Measurements from ENCODE around the gene TMED10. TPM values are rescaled to one million over a fixed set of nuclear protein-coding genes. Genes with fewer than 3 reads are reported as not detected.

TMED10 gene
- polyA plus RNA-seq, 1 of the 3 experiments (the other 2 are of a cell fraction) = 168 TPM

- TF ChIP-seq TCF12 (IDR thresholded peaks at IDR 0.05) = no peak
- no peak for TF ChIP-seq NRF1 (IDR thresholded peaks at IDR 0.05; ENCODE audit: low read depth, low read length)
- TF ChIP-seq FOSL2 (IDR thresholded peaks at IDR 0.05; ENCODE audit: borderline replicate concordance, low read depth) = no peak
- TF ChIP-seq YY1 (IDR thresholded peaks at IDR 0.05; ENCODE audit: low read depth) = no peak
- no peak for TF ChIP-seq FOXJ3 (CRISPR knock-in tag; IDR thresholded peaks at IDR 0.05)
- no peak for TF ChIP-seq SMC3 (IDR thresholded peaks at IDR 0.05; ENCODE audit: low read depth, low read length)
Measured at GRCh38 chr14:75206190-75206589, 29.8 kb upstream of the TMED10 start (continued).

GRCh38 chr14:75205591-75205990 is 29.2 kb upstream of the TMED10 start:
- CTCF ChIA-PET = interaction anchor here (0.8 kb wide), 1 partner anchor 141 kb away, joined by 3 read pairs; no protein-coding TSS in a partner anchor
- no peak for DNase-seq
- WGBS (ENCODE audit: low lambda C conversion rate) = 56% methylated on average over 3 of the region's 3 CpGs

GRCh38 chr14:75204116-75204515 is 27.7 kb upstream of the TMED10 start:
- no peak for TF ChIP-seq CTCF (IDR thresholded peaks at IDR 0.05)
- no peak for TF ChIP-seq NRF1 (IDR thresholded peaks at IDR 0.05; ENCODE audit: low read depth, low read length)
- TF ChIP-seq REST (IDR thresholded peaks at IDR 0.05; ENCODE audit: low read depth, low read length) = no peak
- no peaks in the 10 kb centered on the region for H3K36me3 ChIP-seq (replicated peaks in 1 of 2; ENCODE audit: control insufficient read depth in 1 of 2, insufficient read depth in 2 of 2, low read length in 1 of 2)
- no peak overlapping the region for H2AFZ ChIP-seq (ENCODE audit: low read depth)
- no peak overlapping the region for H3K4me3 ChIP-seq (ENCODE audit: low read depth in 2 of 2, low read length in 1 of 2)
- CTCF ChIA-PET = no interaction called here
- no peaks in the 10 kb centered on the region for H3K79me2 ChIP-seq (ENCODE audit: insufficient read depth)
- H3F3A ChIP-seq (replicated peaks; ENCODE audit: insufficient read depth) = no peaks in the 10 kb centered on the region
- H3K9me3 ChIP-seq = no peaks in the 10 kb centered on the region
- POLR2A ChIA-PET = no interaction called here
- no peaks in the 10 kb centered on the region for H3K9me2 ChIP-seq
- WGBS (ENCODE audit: low lambda C conversion rate) = 82% methylated on average over 3 of the region's 3 CpGs
- H3K9ac ChIP-seq = no peak overlapping the region
- no peaks in the 10 kb centered on the region; a peak in 1 of 4 replicates for H3K4me1 ChIP-seq (ENCODE audit: control insufficient read depth in 1 of 2, insufficient read depth in 2 of 2, low read depth in 1 of 2, low read length in 1 of 2)
- H3K27me3 ChIP-seq (ENCODE audit: insufficient read depth) = no peaks in the 10 kb centered on the region
- no peak for DNase-seq
- H4K20me1 ChIP-seq (ENCODE audit: insufficient read depth) = no peaks in the 10 kb centered on the region
- H3K27ac ChIP-seq (ENCODE audit: low read depth in 2 of 2, low read length in 1 of 2) = no peak overlapping the region
- H3K4me2 ChIP-seq = no peak overlapping the region

More at GRCh38 chr14:75205591-75205990, 29.2 kb upstream of the TMED10 start:
- Histone ChIP-seq H2AFZ (ENCODE audit: low read depth) (peak overlapping the region; percentile 55; the same call in 1 of the 2 replicates), H3K9me2 (no peaks in the 10 kb centered on the region), H3K27ac (ENCODE audit: low read depth in 2 of 2, low read length in 1 of 2) (peak overlapping the region in 1 of 2 experiments; percentile 29; a peak in 1 of 4 replicates), H3K4me1 (ENCODE audit: control insufficient read depth in 1 of 2, insufficient read depth in 2 of 2, low read depth in 1 of 2, low read length in 1 of 2) (no peaks in the 10 kb centered on the region), H3K9ac (no peak overlapping the region), H3K9me3 (no peaks in the 10 kb centered on the region), H3F3A (replicated peaks; ENCODE audit: insufficient read depth) (no peaks in the 10 kb centered on the region), H3K27me3 (ENCODE audit: insufficient read depth) (no peaks in the 10 kb centered on the region), H3K36me3 (replicated peaks in 1 of 2; ENCODE audit: control insufficient read depth in 1 of 2, insufficient read depth in 2 of 2, low read length in 1 of 2) (no peaks in the 10 kb centered on the region), H4K20me1 (ENCODE audit: insufficient read depth) (no peaks in the 10 kb centered on the region), H3K4me2 (no peak overlapping the region), H3K4me3 (ENCODE audit: low read depth in 2 of 2, low read length in 1 of 2) (no peak overlapping the region), H3K79me2 (ENCODE audit: insufficient read depth) (no peaks in the 10 kb centered on the region)
- POLR2A ChIA-PET = no interaction called here
- TF ChIP-seq RFX5 (IDR thresholded peaks at IDR 0.05; ENCODE audit: low read length) = no peak
- TF ChIP-seq SIN3A (IDR thresholded peaks at IDR 0.05; ENCODE audit: borderline replicate concordance, low read depth, low read length) = no peak
- TF ChIP-seq ELF1 (IDR thresholded peaks at IDR 0.05) = no peak
- TF ChIP-seq GABPA (IDR thresholded peaks at IDR 0.05; ENCODE audit: low read depth) = no peak
- no peak for TF ChIP-seq JUND (IDR thresholded peaks at IDR 0.05)
- TF ChIP-seq FOSL2 (IDR thresholded peaks at IDR 0.05; ENCODE audit: borderline replicate concordance, low read depth) = no peak
- no peak for TF ChIP-seq POLR2AphosphoS5 (IDR thresholded peaks at IDR 0.05; ENCODE audit: low read depth, low read length)
- no peak for TF ChIP-seq SMC3 (IDR thresholded peaks at IDR 0.05; ENCODE audit: low read depth, low read length)
- TF ChIP-seq MXI1 (IDR thresholded peaks at IDR 0.05; ENCODE audit: low read depth, low read length) = no peak
- TF ChIP-seq RXRA (IDR thresholded peaks at IDR 0.05; ENCODE audit: borderline replicate concordance, low read depth) = no peak
- TF ChIP-seq NFIC (IDR thresholded peaks at IDR 0.05; ENCODE audit: borderline replicate concordance) = no peak
- no peak for TF ChIP-seq TAF1 (IDR thresholded peaks at IDR 0.05; ENCODE audit: borderline replicate concordance, low read depth, low read length)
